Effector memory CD4-positive, alpha-beta T cell (primary cell): Measurements from ENCODE around the gene SEMA5A.

Experiments used
- DNase-seq, 3 donors: peaks; one replicate each; pipeline ENCODE4 v3.0.0-alpha.2; 2020
- H3K27ac ChIP-seq: 2 replicates; pipeline ENCODE4 v1.7.0; 2013; ENCODE audit warnings: mild to moderate bottlenecking, low read length, moderate library complexity; ENCODE audit not compliant: insufficient read depth, poor library complexity, severe bottlenecking
- H3K27me3 ChIP-seq: replicated peaks from 2 replicates; pipeline ENCODE4 v1.7.0; 2013; ENCODE audit warnings: mild to moderate bottlenecking, low read length; ENCODE audit not compliant: insufficient read depth, control insufficient read depth, poor library complexity, severe bottlenecking
- H3K36me3 ChIP-seq: 2 replicates; pipeline ENCODE4 v1.7.0; 2013; ENCODE audit warnings: mild to moderate bottlenecking, low read length, moderate library complexity; ENCODE audit not compliant: control insufficient read depth, insufficient read depth
- H3K4me1 ChIP-seq: 2 replicates; pipeline ENCODE4 v1.7.0; 2013; ENCODE audit warnings: low read length, mild to moderate bottlenecking; ENCODE audit not compliant: control insufficient read depth, insufficient read depth, poor library complexity, severe bottlenecking
- H3K4me3 ChIP-seq: 2 replicates; pipeline ENCODE4 v1.7.0; 2013; ENCODE audit warnings: low read length, low read depth, mild to moderate bottlenecking; ENCODE audit not compliant: insufficient read depth, poor library complexity, severe bottlenecking
- H3K9me3 ChIP-seq: 2 replicates; pipeline ENCODE4 v1.7.0; 2013; ENCODE audit warnings: mild to moderate bottlenecking, low read length, moderate library complexity; ENCODE audit not compliant: control insufficient read depth

The SEMA5A gene

GRCh38 chr5:9375756-9376155 lies 170.1 kb downstream of the SEMA5A start:
- no peak overlapping the region for H3K27ac ChIP-seq
- no peaks in the 10 kb centered on the region for H3K36me3 ChIP-seq
- no peaks in the 10 kb centered on the region for H3K27me3 ChIP-seq
- no peaks in the 10 kb centered on the region for H3K4me1 ChIP-seq
- no peaks in the 10 kb centered on the region for H3K9me3 ChIP-seq
- no peak for DNase-seq
- H3K4me3 ChIP-seq: no peak overlapping the region

GRCh38 chr5:9374025-9374424 lies 171.8 kb downstream of the SEMA5A start:
- Histone ChIP-seq H3K4me3 (no peak overlapping the region), H3K36me3 (no peaks in the 10 kb centered on the region), H3K4me1 (no peaks in the 10 kb centered on the region), H3K27me3 (no peaks in the 10 kb centered on the region), H3K9me3 (no peaks in the 10 kb centered on the region), H3K27ac (no peak overlapping the region)
- DNase-seq: no peak

- no peaks in the 10 kb centered on the region for H3K27me3 ChIP-seq
- no peak overlapping the region for H3K4me3 ChIP-seq
- no peaks in the 10 kb centered on the region for H3K9me3 ChIP-seq
- H3K27ac ChIP-seq: no peak overlapping the region
- H3K4me1 ChIP-seq: no peaks in the 10 kb centered on the region
- no peaks in the 10 kb centered on the region for H3K36me3 ChIP-seq
- no peak for DNase-seq
These were observed 172.3 kb downstream of the SEMA5A start for GRCh38 chr5:9373571-9373970.

GRCh38 chr5:9370256-9370655 lies 175.6 kb downstream of the SEMA5A start:
- no peaks in the 10 kb centered on the region for H3K27me3 ChIP-seq
- H3K4me1 ChIP-seq: no peaks in the 10 kb centered on the region
- no peak overlapping the region for H3K27ac ChIP-seq
- H3K4me3 ChIP-seq: no peak overlapping the region
- DNase-seq: no peak
- H3K9me3 ChIP-seq: no peaks in the 10 kb centered on the region
- no peaks in the 10 kb centered on the region for H3K36me3 ChIP-seq

GRCh38 chr5:9365512-9365911 lies 180.4 kb downstream of the SEMA5A start:
- no peak overlapping the region for H3K27ac ChIP-seq
- DNase-seq: no peak
- peaks cover 3% of the 10 kb centered on the region for H3K4me1 ChIP-seq
- H3K27me3 ChIP-seq: no peaks in the 10 kb centered on the region
- H3K36me3 ChIP-seq: no peaks in the 10 kb centered on the region
- no peaks in the 10 kb centered on the region for H3K9me3 ChIP-seq
- H3K4me3 ChIP-seq: no peak overlapping the region

GRCh38 chr5:9363449-9363848 lies 182.4 kb downstream of the SEMA5A start:
- Histone ChIP-seq H3K36me3 (no peaks in the 10 kb centered on the region), H3K4me3 (no peak overlapping the region), H3K9me3 (no peaks in the 10 kb centered on the region), H3K27ac (no peak overlapping the region), H3K27me3 (no peaks in the 10 kb centered on the region), H3K4me1 (peaks cover 3% of the 10 kb centered on the region)
- DNase-seq: no peak

- Histone ChIP-seq H3K4me1 (peaks cover 3% of the 10 kb centered on the region), H3K4me3 (no peak overlapping the region), H3K36me3 (no peaks in the 10 kb centered on the region), H3K27ac (no peak overlapping the region), H3K9me3 (no peaks in the 10 kb centered on the region), H3K27me3 (no peaks in the 10 kb centered on the region)
- DNase-seq: no peak
These were observed 182.8 kb downstream of the SEMA5A start for GRCh38 chr5:9363026-9363425.

- peaks cover 3% of the 10 kb centered on the region for H3K4me1 ChIP-seq
These were observed 183.3 kb downstream of the SEMA5A start for GRCh38 chr5:9362600-9362999.

GRCh38 chr5:9361835-9362234 lies 184.0 kb downstream of the SEMA5A start:
- DNase-seq: peak in 2 of 3 donors; percentile 5 to 17
- no peaks in the 10 kb centered on the region for H3K27me3 ChIP-seq
- peaks cover 3% of the 10 kb centered on the region for H3K4me1 ChIP-seq
- no peaks in the 10 kb centered on the region for H3K36me3 ChIP-seq
- no peaks in the 10 kb centered on the region for H3K9me3 ChIP-seq
- H3K27ac ChIP-seq: no peak overlapping the region
- no peak overlapping the region for H3K4me3 ChIP-seq

More at GRCh38 chr5:9362600-9362999, 183.3 kb downstream of the SEMA5A start:
- H3K36me3 ChIP-seq: no peaks in the 10 kb centered on the region
- H3K27me3 ChIP-seq: no peaks in the 10 kb centered on the region
- DNase-seq: no peak
- H3K9me3 ChIP-seq: no peaks in the 10 kb centered on the region
- no peak overlapping the region for H3K4me3 ChIP-seq
- no peak overlapping the region for H3K27ac ChIP-seq

GRCh38 chr5:9358961-9359685 lies 186.8 kb downstream of the SEMA5A start:
- Histone ChIP-seq H3K4me1 (peaks cover 3% of the 10 kb centered on the region), H3K4me3 (no peak overlapping the region), H3K9me3 (no peaks in the 10 kb centered on the region), H3K27ac (no peak overlapping the region), H3K27me3 (no peaks in the 10 kb centered on the region), H3K36me3 (no peaks in the 10 kb centered on the region)
- no peak for DNase-seq
